Fibroblast of the aortic adventitia (primary cell): ENCODE measurements around the gene RNF166. TPM values are rescaled to one million over a fixed set of nuclear protein-coding genes. Genes with fewer than 3 reads are reported as not detected.

ENCODE experiments used
- DNase-seq: peaks from one replicate; pipeline ENCODE4 v3.0.0-alpha.2; 2010; ENCODE audit warnings: low read depth
- H3K4me3 ChIP-seq: 2 replicates; pipeline ENCODE4 v1.5.1; 2011; ENCODE audit warnings: low read depth, mild to moderate bottlenecking, control low read depth, low read length, moderate library complexity
- CTCF ChIP-seq: IDR thresholded peaks from 2 replicates; pipeline ENCODE4 v1.5.1; 2011; ENCODE audit warnings: mild to moderate bottlenecking, low read length, control low read depth, inconsistent platforms; ENCODE audit not compliant: insufficient read depth
- total RNA-seq: library from RNA; depleted of rRNA; stranded (reverse); fragments of >200 nt; gene quantifications from 2 replicates; pipeline ENCODE4 v1.2.3, GENCODE V29; 2012; ENCODE audit warnings: low replicate concordance

Gene RNF166
- total RNA-seq, 1 donor: 10.2 TPM

GRCh38 chr16:88738151-88739084 lies 32.2 kb upstream of the RNF166 start:
- TF ChIP-seq CTCF: no peak
- DNase-seq: no peak
- H3K4me3 ChIP-seq: no peak overlapping the region

- no peak overlapping the region for H3K4me3 ChIP-seq
- DNase-seq: peak; percentile 71
- peak; percentile 75 for TF ChIP-seq CTCF
Measured at GRCh38 chr16:88737298-88738150, 31.3 kb upstream of the RNF166 start.

- DNase-seq: no peak
- no peak overlapping the region for H3K4me3 ChIP-seq
- TF ChIP-seq CTCF: no peak
Measured at GRCh38 chr16:88736496-88736895, 30.3 kb upstream of the RNF166 start.

- DNase-seq: no peak
- no peak overlapping the region for H3K4me3 ChIP-seq
- no peak for TF ChIP-seq CTCF
Measured at GRCh38 chr16:88736088-88736487, 29.9 kb upstream of the RNF166 start.

GRCh38 chr16:88735616-88736015 lies 29.4 kb upstream of the RNF166 start:
- no peak for DNase-seq
- H3K4me3 ChIP-seq: no peak overlapping the region
- TF ChIP-seq CTCF: no peak

- DNase-seq: no peak
- TF ChIP-seq CTCF: no peak
- no peak overlapping the region for H3K4me3 ChIP-seq
Measured at GRCh38 chr16:88735121-88735520, 28.9 kb upstream of the RNF166 start.
